SU-DHL-6 (cell line): ENCODE results near the gene BHLHE23.

ENCODE experiments used
- EZH2phosphoT487 ChIP-seq: fragments of 200-600 bp; sonication (generic), shearing (Covaris generic); conservative IDR thresholded peaks from 2 replicates; pipeline ENCODE4 v1.6.1; 2018; ENCODE audit warnings: mild to moderate bottlenecking, antibody characterized with exemption, low read length, moderate library complexity, mixed read lengths
- TF ChIP-seq, protein P1 (sequence below): fragments of 200-600 bp; sonication (generic); IDR thresholded peaks from one replicate; pipeline ENCODE4 v1.5.1; 2017; ENCODE audit warnings: antibody characterized with exemption, mild to moderate bottlenecking, low read length, moderate library complexity; ENCODE audit not compliant: insufficient read depth, poor library complexity, severe bottlenecking

DNA sequence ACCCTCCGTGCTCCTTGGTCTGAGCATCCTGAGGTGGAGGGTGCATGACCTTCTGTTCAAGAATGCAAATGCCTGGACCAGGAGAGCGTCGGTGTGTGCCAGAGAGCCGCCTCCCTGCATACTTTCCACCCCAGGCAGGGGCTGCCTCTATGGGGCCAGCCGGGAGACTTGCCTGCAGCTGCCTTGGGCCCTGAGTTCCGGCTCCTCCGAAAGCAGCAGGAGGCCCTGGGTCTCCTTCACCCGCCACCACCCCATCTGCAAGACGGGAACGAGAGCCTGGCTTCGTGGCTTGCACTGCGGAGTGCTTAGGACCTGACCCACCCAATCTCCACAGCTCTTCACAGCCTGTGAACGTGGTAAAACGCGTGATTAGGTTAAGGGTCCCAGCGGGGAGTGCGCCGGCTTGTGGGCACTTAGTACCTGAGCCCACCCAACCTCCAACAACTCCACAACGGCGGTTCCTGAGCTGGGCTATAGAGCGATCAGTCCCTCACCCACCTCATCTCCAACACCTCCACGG lies 16.4 kb downstream of the BHLHE23 start:
- TF ChIP-seq, protein P1, sequence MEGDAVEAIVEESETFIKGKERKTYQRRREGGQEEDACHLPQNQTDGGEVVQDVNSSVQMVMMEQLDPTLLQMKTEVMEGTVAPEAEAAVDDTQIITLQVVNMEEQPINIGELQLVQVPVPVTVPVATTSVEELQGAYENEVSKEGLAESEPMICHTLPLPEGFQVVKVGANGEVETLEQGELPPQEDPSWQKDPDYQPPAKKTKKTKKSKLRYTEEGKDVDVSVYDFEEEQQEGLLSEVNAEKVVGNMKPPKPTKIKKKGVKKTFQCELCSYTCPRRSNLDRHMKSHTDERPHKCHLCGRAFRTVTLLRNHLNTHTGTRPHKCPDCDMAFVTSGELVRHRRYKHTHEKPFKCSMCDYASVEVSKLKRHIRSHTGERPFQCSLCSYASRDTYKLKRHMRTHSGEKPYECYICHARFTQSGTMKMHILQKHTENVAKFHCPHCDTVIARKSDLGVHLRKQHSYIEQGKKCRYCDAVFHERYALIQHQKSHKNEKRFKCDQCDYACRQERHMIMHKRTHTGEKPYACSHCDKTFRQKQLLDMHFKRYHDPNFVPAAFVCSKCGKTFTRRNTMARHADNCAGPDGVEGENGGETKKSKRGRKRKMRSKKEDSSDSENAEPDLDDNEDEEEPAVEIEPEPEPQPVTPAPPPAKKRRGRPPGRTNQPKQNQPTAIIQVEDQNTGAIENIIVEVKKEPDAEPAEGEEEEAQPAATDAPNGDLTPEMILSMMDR = no peak
- TF ChIP-seq EZH2phosphoT487 = no peak
